KMS-11 (cell line): ENCODE measurements around the gene ADAMTS2.

Experiments
- H2AFZ ChIP-seq: fragments of 200-600 bp; sonication (generic); 2 replicates; pipeline ENCODE4 v1.6.1; 2016; ENCODE audit warnings: antibody characterized with exemption, mixed run types, low read depth
- H3K27ac ChIP-seq: fragments of 200-600 bp; sonication (generic); 2 replicates; pipeline ENCODE4 v1.6.1; 2016; ENCODE audit warnings: mild to moderate bottlenecking, mixed run types
- H3K27me3 ChIP-seq: fragments of 200-600 bp; sonication (generic); 2 replicates; pipeline ENCODE4 v1.6.1; 2017; ENCODE audit warnings: mild to moderate bottlenecking, low read depth, mixed run types, moderate library complexity; ENCODE audit not compliant: insufficient read depth
- H3K36me3 ChIP-seq: fragments of 200-600 bp; sonication (generic); 2 replicates; pipeline ENCODE4 v1.6.1; 2017; ENCODE audit warnings: mild to moderate bottlenecking, mixed run types; ENCODE audit not compliant: insufficient read depth
- H3K4me1 ChIP-seq: fragments of 200-600 bp; sonication (generic); 2 replicates; pipeline ENCODE4 v1.6.1; 2016; ENCODE audit warnings: mild to moderate bottlenecking, low read depth, mixed run types; ENCODE audit not compliant: poor library complexity, severe bottlenecking
- H3K4me2 ChIP-seq: fragments of 200-600 bp; sonication (generic); 2 replicates; pipeline ENCODE4 v1.7.0; 2016; ENCODE audit warnings: mild to moderate bottlenecking, mixed run types
- H3K4me3 ChIP-seq: fragments of 200-600 bp; sonication (generic); IDR thresholded peaks from 2 replicates; pipeline ENCODE4 v1.6.1; 2017; ENCODE audit warnings: low read depth, low read length, mixed read lengths; ENCODE audit not compliant: insufficient read depth
- H3K79me2 ChIP-seq: fragments of 200-600 bp; sonication (generic); 2 replicates; pipeline ENCODE4 v1.6.1; 2016; ENCODE audit warnings: low read depth, mixed run types; ENCODE audit not compliant: insufficient read depth
- H3K9ac ChIP-seq: fragments of 200-600 bp; sonication (generic); 2 replicates; pipeline ENCODE4 v1.6.1; 2016; ENCODE audit warnings: mild to moderate bottlenecking, mixed run types
- H4K20me1 ChIP-seq: fragments of 200-600 bp; sonication (generic); 2 replicates; pipeline ENCODE4 v1.6.1; 2016; ENCODE audit warnings: mild to moderate bottlenecking, mixed run types; ENCODE audit not compliant: insufficient read depth
- CTCF ChIP-seq: fragments of 200-600 bp; sonication (generic); conservative IDR thresholded peaks from 2 replicates; pipeline ENCODE4 v1.6.1; 2017; ENCODE audit warnings: low read depth, mild to moderate bottlenecking, antibody characterized with exemption, low read length, moderate library complexity, mixed read lengths

Gene ADAMTS2

GRCh38 chr5:179302499-179303185 lies 42.6 kb downstream of the ADAMTS2 start:
- Histone ChIP-seq H3K36me3 (no peaks in the 10 kb centered on the region), H3K79me2 (no peaks in the 10 kb centered on the region), H3K27ac (no peak overlapping the region), H3K4me2 (no peak overlapping the region), H3K4me1 (no peaks in the 10 kb centered on the region), H3K27me3 (no peaks in the 10 kb centered on the region), H3K9ac (no peak overlapping the region), H4K20me1 (no peaks in the 10 kb centered on the region), H2AFZ (no peak overlapping the region), H3K4me3 (no peak overlapping the region)
- TF ChIP-seq CTCF = no peak

GRCh38 chr5:179301796-179302195 lies 43.5 kb downstream of the ADAMTS2 start:
- no peaks in the 10 kb centered on the region for H3K4me1 ChIP-seq
- H3K79me2 ChIP-seq = no peaks in the 10 kb centered on the region

GRCh38 chr5:179301376-179301775 lies 43.9 kb downstream of the ADAMTS2 start:
- H3K27me3 ChIP-seq = no peaks in the 10 kb centered on the region; the same call in 1 of the 2 replicates
- H3K9ac ChIP-seq = no peak overlapping the region
- no peak overlapping the region for H3K4me2 ChIP-seq
- no peak overlapping the region for H3K4me3 ChIP-seq
- H3K4me1 ChIP-seq = no peaks in the 10 kb centered on the region
- H4K20me1 ChIP-seq = no peaks in the 10 kb centered on the region
- no peak overlapping the region for H2AFZ ChIP-seq
- no peaks in the 10 kb centered on the region for H3K79me2 ChIP-seq
- TF ChIP-seq CTCF = no peak
- no peaks in the 10 kb centered on the region for H3K36me3 ChIP-seq
- no peak overlapping the region for H3K27ac ChIP-seq

More at GRCh38 chr5:179301796-179302195, 43.5 kb downstream of the ADAMTS2 start:
- H3K4me2 ChIP-seq = no peak overlapping the region
- H2AFZ ChIP-seq = no peak overlapping the region
- no peaks in the 10 kb centered on the region for H4K20me1 ChIP-seq
- H3K27ac ChIP-seq = no peak overlapping the region
- H3K4me3 ChIP-seq = no peak overlapping the region
- TF ChIP-seq CTCF = no peak
- no peak overlapping the region for H3K9ac ChIP-seq
- no peaks in the 10 kb centered on the region for H3K27me3 ChIP-seq
- no peaks in the 10 kb centered on the region for H3K36me3 ChIP-seq

GRCh38 chr5:179300581-179301180 lies 44.6 kb downstream of the ADAMTS2 start:
- H3K79me2 ChIP-seq = no peaks in the 10 kb centered on the region

More at GRCh38 chr5:179300581-179301180, 44.6 kb downstream of the ADAMTS2 start:
- Histone ChIP-seq H3K4me3 (no peak overlapping the region), H3K27ac (no peak overlapping the region), H3K27me3 (no peaks in the 10 kb centered on the region; the same call in 1 of the 2 replicates), H3K4me2 (no peak overlapping the region), H3K36me3 (no peaks in the 10 kb centered on the region), H3K9ac (no peak overlapping the region), H4K20me1 (no peaks in the 10 kb centered on the region), H3K4me1 (no peaks in the 10 kb centered on the region), H2AFZ (no peak overlapping the region)
- no peak for TF ChIP-seq CTCF
